K562 (cell line): ENCODE data around the gene SLC2A10. TPM values are rescaled to one million over a fixed set of nuclear protein-coding genes. Genes with fewer than 3 reads are reported as not detected.
A peak's percentile ranks its signal among the peaks of the same experiment; 100 is the strongest.

Source experiments
- ARID2 ChIP-seq: fragments of 450-650 bp; IDR thresholded peaks from 2 replicates; pipeline ENCODE4 v1.6.1; 2017; ENCODE audit warnings: antibody characterized with exemption, mild to moderate bottlenecking
- CREB5 ChIP-seq: fragments of 250-450 bp; sonication (Bioruptor Pico); IDR thresholded peaks from 2 replicates; pipeline ENCODE4 v1.5.0; 2020; ENCODE audit warnings: mild to moderate bottlenecking
- CTBP1 ChIP-seq: fragments of 450-650 bp; IDR thresholded peaks from 2 replicates; pipeline ENCODE4 v1.6.1; 2016; ENCODE audit warnings: borderline replicate concordance
- ERF ChIP-seq: fragments of 450-650 bp; formaldehyde crosslinking; IDR thresholded peaks from 2 replicates; pipeline ENCODE4 v1.4.0; 2020; ENCODE audit warnings: mild to moderate bottlenecking, mixed read lengths
- GMEB1 ChIP-seq: fragments of 250-450 bp; sonication (Bioruptor Pico); IDR thresholded peaks from 2 replicates; pipeline ENCODE4 v1.4.0; 2020; ENCODE audit warnings: mild to moderate bottlenecking
- MAZ ChIP-seq, 2 experiments: fragments of 450-650 bp in 1 of 2; sonication (generic) in 1 of 2; formaldehyde crosslinking; IDR thresholded peaks in 1 of 2; conservative IDR thresholded peaks in 1 of 2; 2 replicates each; pipeline versions ENCODE4 v1.4.0 to v1.5.0; 2020; ENCODE audit warnings: mild to moderate bottlenecking in 1 of 2, missing genetic modification reagents in 1 of 2
- PYGO2 ChIP-seq: fragments of 450-650 bp; IDR thresholded peaks from 2 replicates; pipeline ENCODE4 v1.6.1; 2016; ENCODE audit warnings: mild to moderate bottlenecking, missing genetic modification characterization, moderate library complexity, missing compliant biosample characterization
- RBM39 ChIP-seq: fragments of 200-400 bp; formaldehyde crosslinking; optimal IDR thresholded peaks from 2 replicates; pipeline ENCODE3; 2018; ENCODE audit warnings: low read depth, low read length
- SMAD3 ChIP-seq: fragments of 450-650 bp; formaldehyde crosslinking; conservative IDR thresholded peaks from 2 replicates; pipeline ENCODE4 v1.4.0; 2020; ENCODE audit warnings: mild to moderate bottlenecking
- TAF9B ChIP-seq: fragments of 450-650 bp; IDR thresholded peaks from 2 replicates; pipeline ENCODE4 v1.6.1; 2018; ENCODE audit warnings: mild to moderate bottlenecking; ENCODE audit not compliant: partially characterized antibody
- ZBED1 ChIP-seq: IDR thresholded peaks from 2 replicates; pipeline ENCODE4 v1.6.1; 2014
- ZFP1 ChIP-seq: fragments of 450-650 bp; formaldehyde crosslinking; IDR thresholded peaks from 2 replicates; pipeline ENCODE4 v1.4.0; 2020; ENCODE audit warnings: mild to moderate bottlenecking, mixed read lengths
- ZKSCAN3 ChIP-seq: fragments of 250-450 bp; sonication (Bioruptor Pico); IDR thresholded peaks from 2 replicates; pipeline ENCODE4 v1.4.0; 2020
- ZNF239 ChIP-seq: fragments of 250-450 bp; sonication (Bioruptor Pico); IDR thresholded peaks from 2 replicates; pipeline ENCODE4 v1.4.0; 2020; ENCODE audit warnings: mild to moderate bottlenecking
- ZNF354B ChIP-seq: fragments of 250-450 bp; sonication (Bioruptor Pico); IDR thresholded peaks from 2 replicates; pipeline ENCODE4 v1.4.0; 2020
- ZNF449 ChIP-seq: fragments of 250-450 bp; sonication (Bioruptor Pico); IDR thresholded peaks from 2 replicates; pipeline ENCODE4 v1.8.0; 2022; ENCODE audit warnings: moderate library complexity, mild to moderate bottlenecking, inconsistent platforms
- ZNF76 ChIP-seq: fragments of 250-450 bp; sonication (Bioruptor Pico); IDR thresholded peaks from 2 replicates; pipeline ENCODE4 v1.4.0; 2020; ENCODE audit warnings: mild to moderate bottlenecking, moderate library complexity, borderline replicate concordance
- ZNF766 ChIP-seq: fragments of 200-800 bp; sonication (Bioruptor generic); conservative IDR thresholded peaks from 2 replicates; pipeline ENCODE4 v1.6.1; 2016; ENCODE audit warnings: missing genetic modification characterization, missing compliant biosample characterization
- ZNF79 ChIP-seq: fragments of 250-450 bp; sonication (Bioruptor Pico); IDR thresholded peaks from 2 replicates; pipeline ENCODE4 v1.4.0; 2020; ENCODE audit warnings: low read depth, mild to moderate bottlenecking, moderate library complexity
- polyA plus RNA-seq, 8 experiments: library from polyadenylated mRNA; depleted of rRNA in 4 of 8; stranded (reverse) in 5 of 8; unstranded in 3 of 8; fragments of >200 nt; fragmentation: Nextera tagmentation in 2 of 8; fragmentation: Illumina TruSeq in 1 of 8; extraction: Ambion mirVana in 2 of 8; extraction: Trizol in 1 of 8; gene quantifications; 2 replicates each; pipeline versions ENCODE4 v1.2.1 to v1.2.3, GENCODE V29; 2011 to 2014; ENCODE audit warnings: inconsistent platforms in 1 of 8, missing spikeins in 1 of 8
- total RNA-seq, 7 experiments: library from RNA; depleted of rRNA in 6 of 7; stranded (reverse); fragments of >200 nt in 6 of 7; fragmentation: Illumina TruSeq in 2 of 7; extraction: Trizol in 2 of 7; gene quantifications; 2 replicates each; pipeline versions ENCODE4 v1.2.1 to v1.2.3, GENCODE V29; 2011 to 2021; ENCODE audit warnings: low replicate concordance in 1 of 7

The SLC2A10 gene
- total and polyA plus RNA-seq, 9 of the 15 experiments (the other 6 are each of a cell fraction or from before 2014, with no cell fraction given): 0.01 to 1.8 (median 0.10) TPM

DNA sequence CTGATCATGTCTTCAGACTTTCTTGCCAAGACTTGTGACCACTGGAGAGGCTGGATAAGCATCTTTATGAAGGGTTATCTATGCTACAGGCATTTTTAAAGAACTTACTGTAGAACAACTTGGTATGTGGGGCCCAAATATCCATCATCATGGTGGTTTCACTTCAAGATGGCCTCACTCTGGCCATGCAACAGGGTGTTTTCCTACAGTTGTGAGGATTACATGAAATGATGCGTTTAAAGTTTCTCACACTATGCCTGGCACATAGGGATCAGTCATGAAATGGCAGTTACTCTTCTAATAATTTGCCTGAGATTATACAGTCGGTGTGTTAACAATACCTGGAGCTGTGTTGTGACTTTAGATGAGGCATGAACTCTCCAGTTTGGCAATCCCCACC is 13.0 kb downstream of the SLC2A10 start (continued):
- peak; percentile 85 for TF ChIP-seq SMAD3 (CRISPR knock-in tag)
- peak; percentile 58; the same call in 1 of the 2 replicates for TF ChIP-seq GMEB1
- TF ChIP-seq ZNF79: peak; percentile 80
- TF ChIP-seq TAF9B: no peak
- TF ChIP-seq RBM39: no peak
- TF ChIP-seq CREB5 (CRISPR knock-in tag): peak; percentile 51; the same call in 1 of the 2 replicates
- TF ChIP-seq ERF (CRISPR knock-in tag): peak; percentile 64; the same call in 1 of the 2 replicates
- TF ChIP-seq ZNF766 (CRISPR knock-in tag): peak; percentile 82
- TF ChIP-seq ZNF449 (CRISPR knock-in tag): peak; percentile 75; the same call in 1 of the 2 replicates
- peak; percentile 29; the same call in 1 of the 2 replicates for TF ChIP-seq ZNF76 (CRISPR knock-in tag)
- TF ChIP-seq ZFP1 (CRISPR knock-in tag): 0 out of 2 replicates have a peak, but pooled peaks have one; percentile 36
- TF ChIP-seq ZKSCAN3 (CRISPR knock-in tag): no peak
- TF ChIP-seq ZNF239 (CRISPR knock-in tag): peak; percentile 81
- no peak for TF ChIP-seq CTBP1
- TF ChIP-seq ZNF354B (CRISPR knock-in tag): 0 out of 2 replicates have a peak, but pooled peaks have one; percentile 47
- TF ChIP-seq ZBED1: no peak
- TF ChIP-seq PYGO2: 0 out of 2 replicates have a peak, but pooled peaks have one; percentile 28
- TF ChIP-seq MAZ (CRISPR knock-in tag; conservative IDR thresholded peaks at IDR 0.05 in 1 of 2, IDR thresholded peaks at IDR 0.05 in 1 of 2): 0 out of 4 replicates have a peak, but pooled peaks of 1 of the 2 experiments have one; percentile 21
- no peak for TF ChIP-seq ARID2
